GM12873 (cell line): ENCODE results near the gene FANCI.

Experiments used
- CTCF ChIP-seq: IDR thresholded peaks from 2 replicates; pipeline ENCODE4 v1.5.1; 2012; ENCODE audit warnings: low read depth, mild to moderate bottlenecking, moderate library complexity, low read length, control low read depth; ENCODE audit not compliant: insufficient read depth; ENCODE audit errors: missing control alignments

FANCI gene

GRCh38 chr15:89360294-89360971, 116.7 kb downstream of the FANCI start:
- no peak for TF ChIP-seq CTCF

GRCh38 chr15:89361451-89362202, 117.8 kb downstream of the FANCI start:
- no peak for TF ChIP-seq CTCF

DNA sequence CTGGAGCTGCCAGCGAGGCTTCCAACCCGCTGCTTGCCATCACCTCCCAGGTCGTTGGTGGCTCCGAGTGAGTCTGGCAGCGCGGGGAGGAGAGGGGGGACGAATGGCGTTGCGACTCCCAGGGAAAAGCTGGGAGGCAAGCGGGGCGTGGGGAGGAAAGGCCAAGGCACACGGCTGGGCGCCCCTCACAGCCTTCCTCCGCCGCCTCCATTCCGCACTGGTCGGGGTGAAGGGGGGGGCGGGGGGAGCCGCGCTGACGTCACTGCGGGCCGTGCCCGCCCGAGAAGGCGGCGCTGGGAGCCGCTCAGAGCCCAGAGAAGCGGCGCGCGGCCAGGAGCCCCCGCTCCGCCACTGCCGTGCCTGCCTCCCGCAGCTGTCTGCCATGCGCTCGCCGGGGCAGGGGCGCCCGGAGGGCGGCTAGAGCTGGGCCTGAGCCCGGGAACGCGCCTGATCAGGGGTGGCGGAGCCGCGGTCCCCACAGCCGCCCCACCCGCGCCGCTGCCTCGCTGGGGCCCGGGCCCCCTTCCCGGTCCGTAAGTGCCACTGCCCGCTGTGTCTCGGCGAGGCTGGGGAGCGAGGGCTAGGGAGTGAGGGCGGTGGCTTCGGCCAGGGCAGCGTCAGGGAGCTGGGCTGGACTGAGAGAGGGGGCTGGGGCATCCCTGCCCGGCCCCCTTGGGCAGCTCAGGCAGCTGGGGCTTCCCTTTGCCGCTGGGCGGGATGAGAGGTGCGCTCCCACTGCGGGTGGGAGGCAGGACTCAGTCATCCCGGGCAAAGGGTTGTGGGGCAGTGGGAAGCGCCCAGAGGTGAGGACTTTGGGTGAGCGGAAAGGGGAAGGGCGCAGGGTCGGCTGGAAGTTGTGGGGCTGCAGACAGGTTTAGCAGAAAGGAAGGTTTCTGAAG, 118.7 kb downstream of the FANCI start:
- no peak for TF ChIP-seq CTCF

DNA sequence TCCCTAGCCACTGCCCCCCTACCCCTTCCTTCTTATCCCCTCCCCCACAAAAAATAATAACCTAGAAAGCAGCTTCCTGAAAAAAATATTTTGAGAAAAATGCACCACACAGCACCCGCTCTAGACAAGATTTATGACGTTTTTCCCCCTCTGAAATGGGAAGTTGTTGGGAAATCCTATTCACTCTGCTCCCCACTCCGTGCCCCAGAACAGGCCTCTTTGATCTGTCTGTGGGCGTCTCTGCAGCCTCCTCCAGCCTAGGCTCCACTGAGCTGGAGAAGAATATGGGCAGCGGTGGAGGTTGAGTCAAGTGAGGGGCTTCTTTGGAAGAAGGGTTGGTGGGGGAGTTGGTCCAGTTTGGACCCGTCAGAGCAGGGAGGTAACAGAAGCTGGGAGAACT, 119.4 kb downstream of the FANCI start:
- TF ChIP-seq CTCF = no peak

DNA sequence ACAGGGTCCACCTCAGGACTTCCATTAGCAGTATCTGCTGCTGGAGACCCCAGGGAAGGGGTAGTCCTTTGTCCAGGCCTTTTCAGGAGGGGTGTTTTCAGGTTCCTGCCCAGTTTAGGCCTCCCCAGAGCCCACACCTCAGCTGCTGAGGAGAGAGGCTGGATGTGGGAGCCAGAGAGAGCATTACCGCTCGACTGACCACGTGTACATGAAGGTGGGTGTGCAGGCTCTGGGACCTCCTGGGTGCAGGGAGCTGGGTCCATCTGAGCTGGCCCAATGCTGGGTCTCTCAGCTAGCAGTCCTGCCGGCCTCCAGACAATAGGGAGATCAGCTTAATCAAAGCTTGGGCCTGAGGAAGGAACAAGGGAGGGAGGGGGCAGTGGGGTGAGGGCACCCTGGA, 120.0 kb downstream of the FANCI start:
- no peak for TF ChIP-seq CTCF

DNA sequence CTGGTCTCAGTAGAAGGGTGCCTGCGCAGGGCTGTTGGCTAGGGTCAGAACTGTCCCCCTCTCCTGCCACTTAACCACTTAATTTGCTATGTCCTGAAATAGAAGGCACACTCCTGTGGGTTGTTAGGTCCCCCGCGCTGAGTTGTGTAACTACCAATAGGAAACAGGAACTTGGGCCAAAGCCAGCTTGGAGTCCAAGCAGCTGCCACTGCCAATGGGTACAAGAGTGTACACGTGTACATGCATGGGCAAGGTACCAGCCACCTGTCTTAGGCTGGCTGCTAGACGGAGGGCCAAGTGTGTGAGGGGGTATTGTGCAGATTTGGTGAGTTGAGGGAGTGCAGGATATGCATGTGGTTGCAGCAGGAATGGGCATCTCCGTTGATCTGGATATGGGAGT, 120.6 kb downstream of the FANCI start:
- TF ChIP-seq CTCF = no peak
